ENCODE measurements around the gene STAMBP. TPM values are rescaled to one million over a fixed set of nuclear protein-coding genes. Genes with fewer than 3 reads are reported as not detected.

STAMBP gene
- total and polyA plus RNA-seq, 2 of the 13 experiments (the other 11 are each of a cell fraction or from before 2014, with no cell fraction given): 49.6 to 53.2 TPM

DNA sequence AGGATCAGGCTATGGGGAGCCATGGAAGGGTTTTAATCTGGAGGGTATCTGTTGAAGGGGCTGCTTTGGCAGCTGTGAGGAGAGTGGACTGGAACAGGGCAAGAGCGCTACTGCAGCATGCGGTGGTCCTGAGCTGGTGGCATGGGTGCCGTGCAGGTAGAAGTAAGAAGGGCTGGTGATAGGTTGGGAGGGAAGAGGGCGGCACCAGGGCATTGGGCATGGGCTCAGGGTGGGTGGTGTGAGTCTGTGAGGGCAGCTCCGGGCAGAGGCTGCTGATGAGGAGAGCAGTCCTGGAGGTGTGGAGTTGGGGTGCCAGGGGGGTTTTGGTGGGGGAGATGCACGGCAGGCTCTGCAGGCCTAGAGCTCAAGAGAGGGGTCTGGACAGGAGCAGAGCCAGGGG lies 66.1 kb downstream of the STAMBP start (continued):
- TF ChIP-seq CSRNP2 (CRISPR knock-in tag; conservative IDR thresholded peaks at IDR 0.05; ENCODE audit: low read depth) (no peak), ZNF761 (CRISPR knock-in tag; conservative IDR thresholded peaks at IDR 0.05) (no peak), E2F1 (CRISPR knock-in tag; IDR thresholded peaks at IDR 0.05) (no peak), BCL6 (CRISPR knock-in tag; IDR thresholded peaks at IDR 0.05) (no peak), ARNTL (CRISPR knock-in tag; IDR thresholded peaks at IDR 0.05) (no peak), ZNF317 (CRISPR knock-in tag; IDR thresholded peaks at IDR 0.05) (no peak), ZNF773 (CRISPR knock-in tag; IDR thresholded peaks at IDR 0.05; ENCODE audit: borderline replicate concordance) (no peak)
- TF ChIP-seq, protein P1, sequence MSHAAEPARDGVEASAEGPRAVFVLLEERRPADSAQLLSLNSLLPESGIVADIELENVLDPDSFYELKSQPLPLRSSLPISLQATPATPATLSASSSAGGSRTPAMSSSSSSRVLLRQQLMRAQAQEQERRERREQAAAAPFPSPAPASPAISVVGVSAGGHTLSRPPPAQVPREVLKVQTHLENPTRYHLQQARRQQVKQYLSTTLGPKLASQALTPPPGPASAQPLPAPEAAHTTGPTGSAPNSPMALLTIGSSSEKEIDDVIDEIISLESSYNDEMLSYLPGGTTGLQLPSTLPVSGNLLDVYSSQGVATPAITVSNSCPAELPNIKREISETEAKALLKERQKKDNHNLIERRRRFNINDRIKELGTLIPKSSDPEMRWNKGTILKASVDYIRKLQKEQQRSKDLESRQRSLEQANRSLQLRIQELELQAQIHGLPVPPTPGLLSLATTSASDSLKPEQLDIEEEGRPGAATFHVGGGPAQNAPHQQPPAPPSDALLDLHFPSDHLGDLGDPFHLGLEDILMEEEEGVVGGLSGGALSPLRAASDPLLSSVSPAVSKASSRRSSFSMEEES (CRISPR knock-in tag; IDR thresholded peaks at IDR 0.05): no peak
- TF ChIP-seq, protein P2, sequence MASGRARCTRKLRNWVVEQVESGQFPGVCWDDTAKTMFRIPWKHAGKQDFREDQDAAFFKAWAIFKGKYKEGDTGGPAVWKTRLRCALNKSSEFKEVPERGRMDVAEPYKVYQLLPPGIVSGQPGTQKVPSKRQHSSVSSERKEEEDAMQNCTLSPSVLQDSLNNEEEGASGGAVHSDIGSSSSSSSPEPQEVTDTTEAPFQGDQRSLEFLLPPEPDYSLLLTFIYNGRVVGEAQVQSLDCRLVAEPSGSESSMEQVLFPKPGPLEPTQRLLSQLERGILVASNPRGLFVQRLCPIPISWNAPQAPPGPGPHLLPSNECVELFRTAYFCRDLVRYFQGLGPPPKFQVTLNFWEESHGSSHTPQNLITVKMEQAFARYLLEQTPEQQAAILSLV (CRISPR knock-in tag; IDR thresholded peaks at IDR 0.05; ENCODE audit: borderline replicate concordance): no peak
- TF ChIP-seq, protein P3, sequence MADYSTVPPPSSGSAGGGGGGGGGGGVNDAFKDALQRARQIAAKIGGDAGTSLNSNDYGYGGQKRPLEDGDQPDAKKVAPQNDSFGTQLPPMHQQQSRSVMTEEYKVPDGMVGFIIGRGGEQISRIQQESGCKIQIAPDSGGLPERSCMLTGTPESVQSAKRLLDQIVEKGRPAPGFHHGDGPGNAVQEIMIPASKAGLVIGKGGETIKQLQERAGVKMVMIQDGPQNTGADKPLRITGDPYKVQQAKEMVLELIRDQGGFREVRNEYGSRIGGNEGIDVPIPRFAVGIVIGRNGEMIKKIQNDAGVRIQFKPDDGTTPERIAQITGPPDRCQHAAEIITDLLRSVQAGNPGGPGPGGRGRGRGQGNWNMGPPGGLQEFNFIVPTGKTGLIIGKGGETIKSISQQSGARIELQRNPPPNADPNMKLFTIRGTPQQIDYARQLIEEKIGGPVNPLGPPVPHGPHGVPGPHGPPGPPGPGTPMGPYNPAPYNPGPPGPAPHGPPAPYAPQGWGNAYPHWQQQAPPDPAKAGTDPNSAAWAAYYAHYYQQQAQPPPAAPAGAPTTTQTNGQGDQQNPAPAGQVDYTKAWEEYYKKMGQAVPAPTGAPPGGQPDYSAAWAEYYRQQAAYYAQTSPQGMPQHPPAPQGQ (CRISPR knock-in tag; IDR thresholded peaks at IDR 0.05; ENCODE audit: borderline replicate concordance): no peak
